Activated CD4-positive, alpha-beta T cell treated with anti-CD3 and anti-CD28 coated beads for 1 hour (primary cell): Measurements from ENCODE around the gene XPNPEP1.
"Not testable (repeated sequence)": the region's sequence is repeated elsewhere in the genome, so short reads cannot be mapped to it uniquely, and the experiment has no call there.

Experiments
- DNase-seq: peaks from one replicate; pipeline ENCODE4 v3.0.0-alpha.2; 2020

The XPNPEP1 gene

DNA sequence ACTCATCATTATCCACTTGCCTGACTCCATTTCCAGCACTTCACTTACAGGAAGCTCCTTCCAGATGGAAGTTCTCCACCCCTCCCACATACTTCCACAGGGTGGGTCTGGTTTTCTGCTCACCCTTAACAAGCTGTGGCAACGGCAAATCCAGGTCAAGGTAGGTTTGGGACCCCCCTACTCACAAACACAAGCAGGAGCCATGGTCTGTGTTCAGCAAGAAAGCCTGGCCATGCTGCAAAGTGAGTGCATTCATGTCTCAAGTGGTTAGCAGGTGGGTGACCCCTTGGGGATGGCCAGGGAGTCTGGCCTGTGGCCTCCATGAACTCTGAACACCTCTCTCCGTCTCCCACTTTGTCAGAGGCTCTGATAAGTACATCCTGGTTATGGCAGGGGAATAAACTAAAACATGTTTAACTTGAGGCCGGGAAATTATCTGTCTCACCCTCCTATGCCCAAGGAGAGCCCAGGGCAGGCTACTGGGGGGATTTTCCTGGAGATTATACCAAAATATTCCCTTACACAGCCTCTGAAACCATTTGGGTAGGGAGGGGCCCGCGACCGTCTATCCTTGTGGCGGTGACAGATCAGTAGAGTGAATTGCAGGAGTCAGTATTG lies 844 bp downstream of the XPNPEP1 start:
- DNase-seq, result no peak

DNA sequence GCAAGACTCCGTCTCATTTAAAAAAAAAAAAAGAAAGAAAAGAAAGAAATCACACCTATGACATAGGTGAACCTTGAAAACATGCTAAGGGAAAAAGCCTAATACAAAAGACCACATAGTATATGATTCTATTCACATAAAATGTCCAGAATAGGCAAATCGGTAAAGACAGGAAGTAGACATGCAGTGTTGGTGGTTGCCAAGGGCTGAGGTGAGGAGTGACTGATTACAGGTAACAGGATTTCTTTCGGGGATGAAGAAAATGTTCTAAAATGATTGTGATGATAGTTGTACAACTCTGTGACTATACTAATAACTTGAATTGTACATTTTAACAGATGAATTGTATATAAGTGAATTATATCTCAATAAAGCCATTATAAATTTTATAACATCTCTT lies 3.3 kb downstream of the XPNPEP1 start:
- DNase-seq, result no peak

DNA sequence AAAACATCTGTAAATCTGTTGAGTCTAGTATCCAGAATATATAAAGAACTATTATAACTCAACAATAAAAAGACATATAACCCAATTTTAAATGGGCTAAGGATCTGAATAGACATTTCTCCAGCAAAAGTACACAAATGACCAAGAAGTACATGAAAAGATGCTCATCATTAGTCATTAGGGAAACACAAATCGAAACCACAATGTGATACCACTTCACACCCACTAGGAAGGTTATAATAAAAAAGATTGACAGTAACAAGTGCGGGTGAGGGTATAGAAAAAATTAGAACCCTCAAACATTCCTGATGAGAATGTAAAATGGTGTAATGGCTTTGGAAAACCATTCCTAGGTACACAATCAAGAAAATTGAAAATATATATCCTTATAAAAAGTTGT lies 4.1 kb downstream of the XPNPEP1 start:
- DNase-seq, result no peak

DNA sequence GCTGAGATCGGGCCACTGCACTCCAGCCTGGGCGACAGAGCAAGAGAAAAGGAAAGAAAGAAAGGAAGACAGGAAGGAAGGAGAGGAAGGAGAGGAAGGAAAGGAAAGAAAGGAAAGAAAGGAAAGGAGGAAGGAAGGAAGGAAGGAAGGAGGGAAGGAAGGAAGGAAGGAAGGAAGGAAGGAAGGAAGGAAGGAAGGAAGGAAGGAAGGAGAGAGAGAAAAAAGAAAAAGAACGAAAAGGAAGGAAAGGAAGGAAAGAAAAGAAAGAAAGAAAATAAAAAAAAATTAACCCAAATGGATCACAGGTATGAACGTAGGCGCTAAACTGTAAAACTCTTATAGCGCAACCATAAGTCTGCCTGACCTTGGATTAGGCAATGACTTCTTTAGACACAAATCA lies 4.6 kb downstream of the XPNPEP1 start:
- DNase-seq, result not testable (repeated sequence)

DNA sequence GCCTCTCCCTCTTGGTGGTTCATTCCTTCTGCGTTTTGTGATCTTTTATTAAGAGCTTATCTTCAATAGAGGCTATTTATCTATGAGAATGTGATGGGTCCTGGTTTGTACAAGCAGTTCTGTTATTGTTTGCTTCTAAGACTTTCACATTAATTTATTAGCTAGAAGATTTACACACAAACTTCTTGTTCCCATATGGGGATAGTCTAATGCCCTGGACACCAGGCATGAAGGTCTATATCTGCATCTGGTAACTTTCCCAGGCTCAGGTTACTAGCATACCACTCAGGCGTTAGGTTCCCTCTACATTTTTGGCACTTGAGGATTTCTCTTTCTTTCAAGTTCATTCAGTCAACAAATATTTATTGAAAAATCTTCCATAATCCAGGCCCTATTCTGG lies 7.7 kb downstream of the XPNPEP1 start:
- no peak for DNase-seq

DNA sequence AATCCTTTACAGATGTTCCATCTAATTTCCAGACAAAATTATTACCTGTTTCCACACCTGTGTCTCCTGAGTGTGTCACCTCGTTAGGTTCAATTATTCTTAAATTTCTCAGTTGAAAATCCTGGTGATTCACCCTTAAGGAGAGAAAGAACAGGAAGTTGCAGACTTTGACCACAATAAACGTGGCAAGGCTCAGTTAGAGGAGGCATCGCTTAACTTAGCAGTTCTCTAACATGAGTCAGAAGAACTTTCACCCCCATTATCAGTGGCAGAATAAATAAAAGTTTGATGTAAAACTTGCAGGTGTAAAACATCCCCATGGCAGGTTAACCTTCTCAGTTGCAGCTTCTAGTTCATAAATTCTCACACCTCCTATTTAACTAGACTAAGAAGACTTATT lies 8.3 kb downstream of the XPNPEP1 start:
- DNase-seq, result no peak

DNA sequence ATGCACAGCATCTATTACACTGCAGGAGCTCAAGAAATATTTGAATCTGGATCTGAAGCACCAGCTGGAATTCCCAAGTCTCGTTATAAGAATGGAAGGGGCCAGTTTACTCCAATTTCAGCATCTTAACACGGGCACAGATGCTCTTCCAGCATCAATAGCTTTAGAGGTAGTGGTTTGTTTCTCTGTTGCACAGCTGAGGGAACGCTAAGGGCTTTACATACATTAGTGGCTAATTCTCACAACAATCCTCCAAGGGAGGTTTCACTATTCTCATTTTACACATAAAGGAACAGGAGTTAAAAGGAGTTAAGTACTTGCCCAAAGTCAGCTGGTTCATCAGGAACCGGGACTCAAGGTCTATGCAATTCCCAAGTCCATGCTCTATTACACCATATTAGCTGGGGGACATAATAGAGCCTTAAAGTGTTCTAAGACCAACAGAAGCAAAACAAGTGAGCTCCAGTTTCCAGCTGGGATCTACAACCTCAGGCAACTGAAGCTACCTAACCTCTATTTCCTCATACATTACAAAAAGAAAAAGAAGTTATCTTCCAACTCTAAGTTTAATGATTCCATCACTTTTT lies 9.9 kb downstream of the XPNPEP1 start:
- no peak for DNase-seq

DNA sequence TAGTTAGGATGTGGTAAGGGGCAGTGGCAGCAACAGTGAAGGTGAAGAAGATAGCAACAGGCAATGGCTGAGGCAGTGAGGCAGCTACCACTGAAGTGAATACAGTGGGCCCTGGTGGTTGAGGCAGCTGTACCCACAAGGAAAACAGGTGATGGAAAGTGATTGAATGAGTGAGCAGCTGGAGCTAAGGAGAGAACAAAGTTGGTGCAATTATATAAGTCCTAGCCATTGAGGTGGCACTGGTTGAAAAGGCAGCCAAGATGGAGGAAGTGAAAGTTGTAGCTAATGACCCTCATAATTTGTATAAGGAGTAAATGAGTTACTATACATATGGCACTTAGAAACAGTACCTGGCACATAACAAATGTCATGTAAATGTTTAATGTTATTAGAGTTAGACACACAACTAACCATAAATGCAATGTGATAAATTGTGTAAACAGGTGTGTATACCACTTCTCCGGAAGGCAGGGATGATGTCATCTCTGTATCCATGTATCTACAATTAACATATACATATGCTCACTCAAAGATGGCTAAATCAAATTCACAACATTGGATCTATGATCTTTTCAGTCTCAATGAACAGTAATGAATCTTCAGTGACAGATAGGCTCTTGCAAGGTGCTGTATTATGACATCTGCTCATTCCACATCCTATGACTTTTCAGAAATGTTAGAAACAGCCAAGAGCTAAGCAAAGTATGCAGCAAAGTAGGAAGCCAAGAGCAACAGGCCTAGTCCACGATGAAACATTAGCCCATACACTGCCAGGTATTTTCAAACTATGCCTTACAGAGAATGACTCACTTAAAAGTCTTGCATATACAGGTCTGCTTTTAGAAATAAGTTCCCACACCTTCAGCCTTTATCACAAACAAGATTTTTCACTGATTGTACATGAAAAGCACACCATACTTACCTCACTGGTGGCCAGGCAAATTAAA lies 10.7 kb downstream of the XPNPEP1 start:
- DNase-seq, result no peak

DNA sequence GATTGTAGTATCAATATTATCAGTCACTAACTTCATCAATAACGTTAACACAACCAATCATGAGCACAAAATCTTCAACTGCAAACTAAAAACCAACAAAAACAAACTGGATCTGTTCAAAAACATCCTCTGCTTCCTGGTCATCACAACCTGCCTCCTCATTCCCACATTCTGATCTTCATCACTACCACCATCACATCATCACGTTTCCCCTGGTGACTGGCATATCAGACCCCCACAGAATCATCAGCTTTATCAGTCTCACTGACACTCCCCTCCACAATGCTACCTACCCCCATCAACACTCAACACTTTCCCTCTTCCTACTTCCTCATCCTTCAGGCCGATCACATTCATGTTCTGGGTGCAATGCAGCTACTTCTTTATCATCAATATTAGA lies 11.4 kb downstream of the XPNPEP1 start:
- no peak for DNase-seq

DNA sequence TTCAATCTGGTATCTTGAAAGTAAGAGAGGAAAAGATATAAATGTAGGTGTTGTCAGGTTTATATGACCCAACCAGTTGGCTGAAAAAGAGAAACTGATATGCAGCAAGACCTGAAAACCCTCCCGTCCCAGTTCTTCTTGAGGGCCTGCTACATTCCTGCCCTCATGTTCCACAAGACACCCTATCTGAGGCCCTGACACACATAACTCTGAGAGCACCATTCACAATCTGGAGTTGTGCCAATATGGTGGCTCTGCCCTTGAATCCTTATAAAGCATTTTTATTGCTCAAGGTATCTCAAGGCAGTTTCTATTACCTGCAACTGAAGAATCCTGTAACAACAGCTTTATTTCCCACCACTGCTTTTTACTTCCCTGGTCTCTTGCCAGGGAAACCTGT lies 17.0 kb downstream of the XPNPEP1 start:
- no peak for DNase-seq

DNA sequence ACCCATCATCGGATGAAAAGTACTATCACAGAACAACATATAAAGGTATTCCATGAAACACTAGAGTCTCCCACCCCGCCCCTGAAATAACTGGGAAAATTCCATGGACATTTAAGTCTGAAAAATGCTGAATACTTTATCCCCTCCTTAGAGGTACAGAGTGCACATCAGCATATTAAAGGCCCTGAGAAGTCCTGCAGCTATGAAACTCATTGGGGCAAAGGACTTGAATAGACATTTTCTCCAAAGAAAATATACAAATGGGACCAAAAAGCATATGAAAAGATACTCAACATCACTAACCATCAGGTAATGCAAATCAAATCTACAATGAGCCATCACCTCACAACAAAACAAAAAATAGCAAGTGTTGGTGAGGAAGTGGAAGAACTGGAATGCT lies 18.9 kb downstream of the XPNPEP1 start:
- no peak for DNase-seq

DNA sequence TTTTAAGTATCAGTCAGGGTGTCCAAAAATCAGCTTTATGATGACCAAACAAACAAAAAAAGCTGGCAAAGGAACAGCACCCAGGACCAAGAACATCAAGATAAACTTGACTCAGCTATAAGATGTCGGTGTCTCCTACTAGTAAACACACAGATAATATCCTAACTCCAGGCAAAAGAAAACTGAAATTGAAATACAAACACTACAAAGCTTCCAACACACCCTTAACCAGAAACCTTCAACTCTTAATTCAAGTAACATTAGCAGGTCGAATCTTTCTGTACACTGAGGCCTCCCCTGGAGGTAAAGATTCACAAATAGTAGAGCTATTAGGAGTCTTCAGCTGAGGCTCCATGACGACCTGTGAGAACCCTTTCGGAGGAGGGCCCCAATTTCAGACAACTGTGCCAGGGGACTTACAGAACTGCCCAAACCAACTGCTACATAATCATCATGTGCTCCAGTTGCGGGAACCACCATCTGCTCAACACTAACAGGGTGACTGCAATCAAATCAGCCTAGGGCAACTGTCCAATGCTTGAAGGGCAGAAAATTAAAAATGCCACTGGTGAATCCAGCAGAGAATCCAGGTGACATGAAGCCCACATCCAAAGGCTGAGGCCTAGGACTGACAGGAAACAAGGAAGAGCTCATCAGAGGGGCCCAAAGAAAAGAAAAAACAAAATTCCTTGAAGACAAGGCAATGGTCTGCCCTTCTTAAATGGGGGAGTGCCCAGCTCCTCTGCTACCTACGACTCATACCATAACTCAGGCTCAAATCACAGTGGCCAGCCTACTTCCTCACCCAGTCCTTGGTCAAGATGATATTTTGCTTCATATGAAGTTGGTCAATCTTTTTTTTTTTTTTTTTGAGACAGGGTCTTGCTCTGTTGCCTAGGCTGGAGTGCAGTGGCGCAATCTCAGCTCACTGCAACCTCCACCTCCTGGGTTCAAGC lies 20.0 kb downstream of the XPNPEP1 start:
- no peak for DNase-seq

DNA sequence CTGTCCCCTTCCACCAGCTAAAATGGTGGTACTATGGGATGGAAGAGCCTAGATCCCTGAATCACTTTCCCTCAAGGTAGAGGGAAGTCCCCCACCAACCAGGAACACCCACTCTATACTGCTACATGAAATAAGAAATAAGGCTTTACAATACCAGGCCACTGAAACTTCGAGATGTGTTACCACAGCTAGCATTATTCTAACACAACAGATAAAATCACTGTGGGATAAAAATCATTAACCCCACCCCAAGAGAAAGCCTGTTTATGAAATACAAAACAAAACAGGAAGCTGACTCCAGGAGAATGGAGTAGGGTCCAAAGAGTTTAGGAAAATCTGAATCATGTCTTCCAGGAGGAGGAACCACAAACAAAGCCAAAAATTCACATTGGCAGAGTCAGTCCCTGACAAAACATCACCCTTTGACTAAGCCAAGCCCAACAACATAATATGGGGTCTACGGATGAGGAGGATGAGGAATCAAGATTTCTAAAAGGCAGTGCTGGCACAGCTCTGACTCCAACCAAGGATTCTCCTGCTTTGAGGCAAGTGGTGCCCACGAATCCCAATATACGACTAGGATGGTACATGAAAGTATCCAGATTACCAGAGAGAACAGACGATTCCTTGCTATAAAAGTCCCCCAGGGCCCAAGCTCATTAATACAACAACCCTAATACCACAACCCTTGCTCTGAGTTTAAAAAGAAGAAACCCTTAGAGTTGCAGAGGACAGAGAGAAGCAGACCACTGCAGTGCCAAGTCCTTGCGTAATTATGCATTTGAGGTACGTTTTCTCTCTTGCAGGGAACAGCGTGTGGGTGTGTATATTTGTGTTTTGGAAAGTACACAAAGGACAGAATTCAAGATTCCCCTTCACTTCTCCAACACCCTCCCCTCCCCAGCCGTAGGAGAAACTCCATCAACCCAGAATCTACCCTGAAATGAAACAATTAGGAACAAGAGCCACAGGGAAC lies 23.7 kb downstream of the XPNPEP1 start:
- no peak for DNase-seq

DNA sequence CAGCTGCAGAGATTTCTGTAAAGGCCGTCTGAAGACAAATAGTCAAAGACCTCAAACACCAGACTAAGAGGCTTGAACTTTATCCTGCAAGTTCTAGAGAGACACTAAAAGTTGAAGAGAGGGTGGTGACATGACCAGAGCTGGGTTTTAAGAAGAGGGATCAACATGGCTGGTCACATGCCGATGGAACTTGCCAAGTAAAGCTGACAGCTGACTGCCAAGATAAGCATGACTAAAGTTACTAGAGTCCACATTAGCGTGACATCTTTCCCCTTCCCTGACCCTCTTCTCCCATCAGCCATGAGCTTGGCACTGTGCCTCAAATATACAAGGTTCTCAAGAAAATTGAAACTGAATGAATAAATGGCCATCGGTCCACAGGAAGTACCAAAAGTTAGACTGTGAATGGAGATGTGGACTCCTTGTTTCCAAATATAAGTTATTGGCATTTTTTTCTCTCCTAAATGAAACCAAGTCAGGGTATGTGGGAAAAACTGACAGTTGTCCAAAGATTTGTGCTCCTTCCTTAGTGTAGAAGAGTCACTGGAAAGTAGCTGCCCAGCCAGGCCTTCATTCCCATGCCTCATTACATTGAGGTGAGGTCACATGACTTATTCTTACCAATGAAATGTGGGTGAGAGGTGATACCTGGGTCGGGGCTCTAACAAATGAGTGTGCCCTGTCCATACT lies 24.5 kb downstream of the XPNPEP1 start:
- no peak for DNase-seq

DNA sequence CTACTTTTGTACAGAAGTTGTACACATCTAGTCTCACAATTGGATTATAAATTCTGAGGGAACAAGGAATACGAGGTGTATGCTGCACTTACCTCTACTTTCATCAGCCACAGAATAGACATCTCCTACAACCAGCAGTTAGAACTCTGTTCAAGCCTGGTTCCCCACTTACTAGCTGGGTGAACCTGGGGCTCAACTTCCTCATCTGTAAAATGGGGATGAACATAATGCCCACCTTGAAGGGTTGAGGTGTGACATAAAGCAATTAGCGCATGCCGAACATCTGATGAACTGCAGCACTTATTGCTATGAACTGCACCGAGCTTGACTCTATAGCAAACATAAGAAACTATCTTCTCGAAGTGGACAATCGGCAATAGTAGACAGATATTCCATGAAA lies 25.3 kb downstream of the XPNPEP1 start:
- no peak for DNase-seq

DNA sequence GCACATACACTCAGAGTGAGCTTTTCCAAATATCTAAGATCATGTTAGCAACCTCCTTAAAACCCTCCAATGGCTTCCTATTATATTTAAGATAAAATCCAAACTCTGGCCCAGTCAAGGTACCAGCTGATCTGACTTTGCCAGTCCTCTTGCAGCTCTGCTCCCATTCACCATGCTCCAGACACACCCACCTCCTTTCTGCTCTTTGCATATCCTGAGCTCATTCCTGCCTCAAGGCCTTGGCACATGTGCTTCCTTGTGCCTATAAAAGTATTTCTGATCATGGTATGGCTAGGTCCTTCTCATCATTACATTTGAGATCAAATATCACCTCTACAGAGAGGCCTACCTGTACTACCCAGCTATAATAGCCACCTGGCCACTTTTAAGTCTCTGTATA lies 27.5 kb downstream of the XPNPEP1 start:
- DNase-seq, result no peak

DNA sequence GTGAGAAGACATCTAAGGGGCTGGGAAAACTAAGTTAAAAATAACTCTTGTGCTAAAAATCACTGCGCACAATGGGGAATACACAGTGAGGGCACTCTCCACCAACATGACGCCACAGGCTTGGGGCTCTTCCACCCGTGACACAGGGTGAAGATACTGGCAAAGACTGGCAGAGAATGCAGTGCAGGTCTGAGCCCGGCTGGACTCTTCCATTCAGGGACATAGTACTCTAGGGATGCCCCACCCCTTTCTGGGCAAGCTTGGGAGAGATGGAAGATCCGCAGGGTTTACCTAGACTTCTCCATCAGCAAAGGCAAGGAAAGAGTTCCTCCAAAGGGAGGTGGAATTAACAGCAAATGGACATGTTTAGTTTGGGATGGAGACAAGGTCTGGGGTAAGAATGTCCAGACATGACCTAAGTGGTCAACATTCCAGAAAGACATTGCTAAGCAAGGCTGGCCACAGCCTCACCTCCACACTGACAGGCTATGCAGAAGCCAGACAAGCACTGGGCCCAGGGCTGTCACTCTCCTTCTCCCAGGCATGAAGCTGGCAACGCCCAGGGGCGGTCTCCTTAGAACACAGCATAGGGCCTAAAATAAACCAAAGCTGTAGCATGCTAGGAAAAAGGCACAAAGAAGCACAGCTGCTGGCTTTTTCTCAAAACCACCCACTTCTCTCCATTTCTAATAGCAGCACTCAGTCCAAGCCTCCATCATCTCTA lies 28.1 kb downstream of the XPNPEP1 start:
- DNase-seq, result no peak

DNA sequence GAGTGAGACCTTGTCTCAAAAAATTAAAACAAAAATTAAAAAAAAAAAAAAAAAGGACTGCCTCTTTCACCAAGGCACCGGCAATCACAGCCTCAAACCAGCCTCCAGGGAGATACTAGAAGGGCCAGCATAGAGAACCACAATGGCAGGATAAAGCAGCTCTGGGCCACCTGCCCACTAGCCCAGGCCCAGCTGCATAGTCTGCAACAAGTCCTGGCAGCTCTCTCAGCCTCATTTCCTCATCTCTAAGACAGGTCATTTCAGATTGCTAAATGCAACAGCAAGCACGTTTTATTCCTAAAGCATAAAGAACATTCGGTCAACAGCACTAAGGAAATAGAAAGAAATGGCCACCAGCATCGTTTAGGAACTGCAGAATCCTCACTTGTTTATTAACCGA lies 28.8 kb downstream of the XPNPEP1 start:
- no peak for DNase-seq

DNA sequence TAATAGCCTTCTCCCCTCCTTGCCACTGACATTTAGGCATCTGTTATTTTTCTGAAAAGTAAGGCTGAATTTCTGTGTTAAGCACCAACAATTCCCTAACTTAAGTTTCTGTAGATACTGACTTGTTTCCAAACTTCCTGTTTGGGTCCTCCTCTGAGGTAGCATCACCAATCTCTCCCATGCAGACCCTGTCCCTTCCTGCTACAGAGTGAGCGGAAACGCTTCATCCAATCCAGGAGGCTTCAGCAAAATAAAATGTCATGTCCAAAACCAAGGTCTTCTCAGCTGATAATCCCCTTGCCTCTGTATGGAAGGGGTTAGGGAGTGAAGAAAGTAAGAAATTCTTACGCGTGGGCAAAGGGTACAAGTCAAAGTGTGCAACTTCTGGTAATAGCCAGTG lies 29.9 kb downstream of the XPNPEP1 start:
- DNase-seq, result no peak

DNA sequence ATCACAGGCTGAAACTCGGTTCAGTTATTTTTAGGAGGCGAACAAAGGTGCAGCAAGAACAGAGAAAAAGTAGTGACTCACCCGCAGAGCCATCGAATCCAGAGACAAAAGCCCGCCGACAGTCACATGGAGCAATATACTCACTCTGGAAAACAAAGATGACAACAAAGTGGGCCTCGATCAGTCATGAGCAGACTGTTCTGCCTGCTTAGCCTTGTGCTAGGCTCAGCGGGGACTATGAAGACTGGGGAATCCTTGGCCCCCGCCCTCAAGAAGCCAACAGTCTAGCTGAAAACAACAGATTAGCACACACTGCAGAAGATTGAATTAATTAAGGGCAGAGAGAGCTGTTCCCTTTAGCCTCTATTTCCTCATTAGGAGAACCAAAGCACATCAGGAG lies 30.4 kb downstream of the XPNPEP1 start:
- no peak for DNase-seq
